Breast epithelium (tissue), 4 donors: Measurements from ENCODE around the gene RBPJ. TPM values are rescaled to one million over a fixed set of nuclear protein-coding genes. Genes with fewer than 3 reads are reported as not detected.

Experiments used
- DNase-seq, 2 donors: peaks; one replicate each; pipeline ENCODE4 v3.0.0-alpha.2; 2019; ENCODE audit warnings: low spot score in 2 of 2
- H3K27ac ChIP-seq, 2 donors: fragments of 200-600 bp; sonication (generic) in 1 of 2; one replicate each; pipeline ENCODE4 v1.5.1; 2016 to 2019; ENCODE audit warnings: mild to moderate bottlenecking in 1 of 2
- H3K27me3 ChIP-seq, 2 donors: fragments of 200-600 bp; sonication (generic) in 1 of 2; one replicate each; pipeline versions ENCODE4 v1.5.1 to v1.6.0; 2017 to 2019; ENCODE audit warnings: control low read depth in 1 of 2, mild to moderate bottlenecking in 1 of 2
- H3K36me3 ChIP-seq: fragments of 200-600 bp; one replicate; pipeline ENCODE4 v1.5.1; 2019
- H3K4me1 ChIP-seq, 2 donors: fragments of 200-600 bp; sonication (generic); one replicate each; pipeline ENCODE4 v1.5.1; 2016 to 2019; ENCODE audit warnings: control low read depth in 1 of 2
- H3K4me3 ChIP-seq, 3 donors: fragments of 200-600 bp; sonication (generic); 1 replicate in 2 of 3; 2 replicates in 1 of 3; pipeline ENCODE4 v1.5.1; 2016 to 2019; ENCODE audit warnings: mild to moderate bottlenecking in 3 of 3, moderate library complexity in 2 of 3
- H3K9me3 ChIP-seq, 2 donors: fragments of 200-600 bp; sonication (generic) in 1 of 2; one replicate each; pipeline ENCODE4 v1.5.1; 2016 to 2019; ENCODE audit warnings: control low read depth in 1 of 2
- CTCF ChIP-seq, 3 donors: fragments of 450-650 bp; IDR thresholded peaks; one replicate each; pipeline ENCODE4 v1.5.1; 2016 to 2017; ENCODE audit warnings: antibody characterized with exemption in 3 of 3, mild to moderate bottlenecking in 3 of 3, moderate library complexity in 3 of 3
- POLR2A ChIP-seq: fragments of 450-650 bp; IDR thresholded peaks from one replicate; pipeline ENCODE4 v1.6.1; 2016; ENCODE audit warnings: antibody characterized with exemption, mild to moderate bottlenecking, moderate library complexity
- POLR2AphosphoS5 ChIP-seq, 3 donors: sonication (generic); formaldehyde crosslinking; IDR thresholded peaks; one replicate each; pipeline ENCODE4 v1.6.1; 2017; ENCODE audit warnings: antibody characterized with exemption in 3 of 3
- intact Hi-C: fragments of 100-400 bp; cut with DNase I; formaldehyde crosslinking; loops from one replicate; pipeline ENCODE4 v1.15.1; 2023; ENCODE audit warnings: low total_unique reads
- total RNA-seq, 3 donors: library from RNA; depleted of rRNA; stranded (reverse); fragments of >200 nt; gene quantifications; one replicate each; pipeline ENCODE4 v1.1.0, GENCODE V29; 2016

The RBPJ gene
- total RNA-seq, 3 donors from 2014 or later: 64.9 to 143 (median 88.7) TPM

GRCh38 chr4:26369132-26369531 is 48.3 kb downstream of the RBPJ start:
- H3K4me1 ChIP-seq: no peaks in the 10 kb centered on the region

DNA sequence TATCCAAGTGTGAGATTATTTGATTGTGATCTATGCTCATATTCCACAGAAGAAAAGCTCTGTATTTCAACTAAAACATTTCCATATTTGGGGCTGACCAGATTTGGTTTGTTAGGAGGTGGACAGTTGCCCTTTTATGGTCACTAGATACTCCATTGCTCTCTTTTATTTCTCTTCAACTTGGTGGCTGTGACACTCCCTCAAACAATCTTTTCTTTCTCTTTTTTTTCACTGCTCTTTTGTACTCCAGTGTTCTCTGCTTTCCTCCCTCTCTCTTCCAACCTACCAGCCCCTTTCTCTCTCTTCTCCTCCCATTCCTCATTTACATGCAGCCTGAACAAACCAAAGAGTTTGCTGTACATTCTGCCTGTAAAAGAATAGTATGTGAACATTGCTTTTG is 48.8 kb downstream of the RBPJ start:
- intact Hi-C loops: no loop called here
- DNase-seq: no peak
- no peaks in the 10 kb centered on the region for H3K4me1 ChIP-seq
- no peak overlapping the region for H3K27ac ChIP-seq
- TF ChIP-seq POLR2A (no peak), CTCF (IDR thresholded peaks at IDR 0.05) (no peak), POLR2AphosphoS5 (IDR thresholded peaks at IDR 0.05) (no peak)
- H3K36me3 ChIP-seq: no peaks in the 10 kb centered on the region
- no peak overlapping the region for H3K4me3 ChIP-seq
- no peaks in the 10 kb centered on the region for H3K9me3 ChIP-seq
- H3K27me3 ChIP-seq: no peaks in the 10 kb centered on the region

More at GRCh38 chr4:26369132-26369531, 48.3 kb downstream of the RBPJ start:
- intact Hi-C loops: no loop called here
- no peaks in the 10 kb centered on the region for H3K9me3 ChIP-seq
- DNase-seq: no peak
- no peaks in the 10 kb centered on the region for H3K36me3 ChIP-seq
- no peak overlapping the region for H3K4me3 ChIP-seq
- no peaks in the 10 kb centered on the region for H3K27me3 ChIP-seq
- H3K27ac ChIP-seq: no peak overlapping the region
- TF ChIP-seq POLR2A (no peak), CTCF (IDR thresholded peaks at IDR 0.05) (no peak), POLR2AphosphoS5 (IDR thresholded peaks at IDR 0.05) (no peak)

- H3K9me3 ChIP-seq: no peaks in the 10 kb centered on the region
- H3K27ac ChIP-seq: no peak overlapping the region
- intact Hi-C loops: no loop called here
- no peak for TF ChIP-seq CTCF (IDR thresholded peaks at IDR 0.05)
- no peak for TF ChIP-seq POLR2A
- TF ChIP-seq POLR2AphosphoS5 (IDR thresholded peaks at IDR 0.05): no peak
- no peaks in the 10 kb centered on the region for H3K4me1 ChIP-seq
- no peak overlapping the region for H3K4me3 ChIP-seq
- no peaks in the 10 kb centered on the region for H3K36me3 ChIP-seq
- no peaks in the 10 kb centered on the region for H3K27me3 ChIP-seq
- no peak for DNase-seq
Measured at GRCh38 chr4:26372076-26372475, 51.3 kb downstream of the RBPJ start.

- Histone ChIP-seq H3K27me3 (no peaks in the 10 kb centered on the region), H3K27ac (no peak overlapping the region), H3K4me3 (no peak overlapping the region), H3K9me3 (no peaks in the 10 kb centered on the region), H3K36me3 (no peaks in the 10 kb centered on the region), H3K4me1 (no peaks in the 10 kb centered on the region)
- intact Hi-C loops: no loop called here
- no peak for DNase-seq
- TF ChIP-seq POLR2A (no peak), CTCF (IDR thresholded peaks at IDR 0.05) (no peak), POLR2AphosphoS5 (IDR thresholded peaks at IDR 0.05) (no peak)
Measured at GRCh38 chr4:26372525-26373172, 51.8 kb downstream of the RBPJ start.

- Histone ChIP-seq H3K36me3 (no peaks in the 10 kb centered on the region), H3K4me3 (no peak overlapping the region), H3K27ac (no peak overlapping the region), H3K4me1 (no peaks in the 10 kb centered on the region), H3K9me3 (no peaks in the 10 kb centered on the region), H3K27me3 (no peaks in the 10 kb centered on the region)
- TF ChIP-seq CTCF (IDR thresholded peaks at IDR 0.05) (no peak), POLR2A (no peak), POLR2AphosphoS5 (IDR thresholded peaks at IDR 0.05) (no peak)
- DNase-seq: no peak
- intact Hi-C loops: no loop called here
Measured at GRCh38 chr4:26375551-26375950, 54.7 kb downstream of the RBPJ start.
